Endothelial cell of umbilical vein (primary cell): ENCODE data around the gene PRKD2.

Source experiments
- EZH2 ChIP-seq: IDR thresholded peaks from 2 replicates; pipeline ENCODE4 v1.6.1; 2012; ENCODE audit warnings: borderline replicate concordance, low read depth, mild to moderate bottlenecking, moderate library complexity, low read length, inconsistent platforms; ENCODE audit not compliant: severe bottlenecking
- POLR2AphosphoS5 ChIP-seq: IDR thresholded peaks from 2 replicates; pipeline ENCODE4 v1.6.1; 2012; ENCODE audit warnings: low read depth, mild to moderate bottlenecking, control low read depth, low read length, moderate library complexity; ENCODE audit not compliant: insufficient read depth
- TF ChIP-seq, protein P1 (sequence below), 2 donors: IDR thresholded peaks; 1 replicate in 1 of 2; 2 replicates in 1 of 2; pipeline ENCODE4 v1.5.1; 2011; ENCODE audit warnings: low read length in 2 of 2, mild to moderate bottlenecking in 2 of 2, moderate library complexity in 2 of 2, control low read depth in 1 of 2, inconsistent platforms in 1 of 2, low read depth in 1 of 2; ENCODE audit not compliant: insufficient read depth in 1 of 2; ENCODE audit errors: extremely low read depth in 1 of 2
- TF ChIP-seq, protein P2 (sequence below): IDR thresholded peaks from 2 replicates; pipeline ENCODE4 v1.6.1; 2011; ENCODE audit not compliant: insufficient read depth, insufficient read length

DNA sequence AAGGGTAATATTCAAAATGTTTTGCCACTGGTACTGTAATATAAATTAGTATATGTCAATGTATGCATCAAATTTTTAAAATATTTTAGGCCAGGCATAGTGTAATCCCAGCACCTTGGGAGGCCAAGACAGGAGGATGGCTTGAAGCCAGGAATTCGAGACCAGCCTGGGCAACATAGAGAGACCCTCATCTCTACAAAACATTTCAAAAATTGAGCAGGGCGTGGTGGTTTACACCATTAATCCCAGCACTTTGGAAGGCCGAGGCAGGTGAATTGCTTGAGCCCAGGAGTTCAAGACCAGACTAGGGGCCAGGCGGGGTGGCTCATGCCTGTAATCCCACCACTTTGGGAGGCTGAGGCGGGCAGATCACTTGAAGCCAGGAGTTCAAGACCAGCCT lies 43.4 kb upstream of the PRKD2 start:
- no peak for TF ChIP-seq POLR2AphosphoS5
- TF ChIP-seq, protein P1, sequence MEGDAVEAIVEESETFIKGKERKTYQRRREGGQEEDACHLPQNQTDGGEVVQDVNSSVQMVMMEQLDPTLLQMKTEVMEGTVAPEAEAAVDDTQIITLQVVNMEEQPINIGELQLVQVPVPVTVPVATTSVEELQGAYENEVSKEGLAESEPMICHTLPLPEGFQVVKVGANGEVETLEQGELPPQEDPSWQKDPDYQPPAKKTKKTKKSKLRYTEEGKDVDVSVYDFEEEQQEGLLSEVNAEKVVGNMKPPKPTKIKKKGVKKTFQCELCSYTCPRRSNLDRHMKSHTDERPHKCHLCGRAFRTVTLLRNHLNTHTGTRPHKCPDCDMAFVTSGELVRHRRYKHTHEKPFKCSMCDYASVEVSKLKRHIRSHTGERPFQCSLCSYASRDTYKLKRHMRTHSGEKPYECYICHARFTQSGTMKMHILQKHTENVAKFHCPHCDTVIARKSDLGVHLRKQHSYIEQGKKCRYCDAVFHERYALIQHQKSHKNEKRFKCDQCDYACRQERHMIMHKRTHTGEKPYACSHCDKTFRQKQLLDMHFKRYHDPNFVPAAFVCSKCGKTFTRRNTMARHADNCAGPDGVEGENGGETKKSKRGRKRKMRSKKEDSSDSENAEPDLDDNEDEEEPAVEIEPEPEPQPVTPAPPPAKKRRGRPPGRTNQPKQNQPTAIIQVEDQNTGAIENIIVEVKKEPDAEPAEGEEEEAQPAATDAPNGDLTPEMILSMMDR (IDR thresholded peaks at IDR 0.05; ENCODE audit: extremely low read depth in 1 of 2, insufficient read depth in 1 of 2, low read depth in 1 of 2, low read length in 2 of 2): no peak
- TF ChIP-seq EZH2: no peak
- TF ChIP-seq, protein P2, sequence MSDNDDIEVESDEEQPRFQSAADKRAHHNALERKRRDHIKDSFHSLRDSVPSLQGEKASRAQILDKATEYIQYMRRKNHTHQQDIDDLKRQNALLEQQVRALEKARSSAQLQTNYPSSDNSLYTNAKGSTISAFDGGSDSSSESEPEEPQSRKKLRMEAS: no peak
